HepG2 (cell line): ENCODE data around the gene GLTPD2. TPM values are rescaled to one million over a fixed set of nuclear protein-coding genes. Genes with fewer than 3 reads are reported as not detected.
A peak's percentile ranks its signal among the peaks of the same experiment; 100 is the strongest.

Source experiments
- GABPA ChIP-seq, 2 experiments: IDR thresholded peaks; 2 replicates each; pipeline ENCODE4 v1.6.1; 2011 to 2016; ENCODE audit warnings: low read depth in 2 of 2, low read length in 1 of 2, missing biosample characterization in 1 of 2, missing genetic modification characterization in 1 of 2
- GTF3A ChIP-seq: sonication (generic); formaldehyde crosslinking; conservative IDR thresholded peaks from 2 replicates; pipeline ENCODE4 v1.4.0; 2020; ENCODE audit warnings: mild to moderate bottlenecking, missing genetic modification reagents
- GZF1 ChIP-seq: sonication (generic); formaldehyde crosslinking; IDR thresholded peaks from 2 replicates; pipeline ENCODE4 v1.5.1; 2020; ENCODE audit warnings: mild to moderate bottlenecking, missing genetic modification reagents
- LBX2 ChIP-seq: sonication (generic); formaldehyde crosslinking; IDR thresholded peaks from 2 replicates; pipeline ENCODE4 v1.5.0; 2020; ENCODE audit warnings: missing genetic modification reagents, mild to moderate bottlenecking, borderline replicate concordance
- PRMT3 ChIP-seq: sonication (generic); formaldehyde crosslinking; IDR thresholded peaks from 2 replicates; pipeline ENCODE4 v1.8.1; 2022; ENCODE audit warnings: low read depth, mild to moderate bottlenecking, moderate library complexity, missing genetic modification reagents, borderline replicate concordance
- RFXANK ChIP-seq: IDR thresholded peaks from 2 replicates; pipeline ENCODE4 v1.6.1; 2016
- ZBTB7A ChIP-seq: sonication (generic); formaldehyde crosslinking; IDR thresholded peaks from 2 replicates; pipeline ENCODE4 v1.8.0; 2022; ENCODE audit warnings: mild to moderate bottlenecking, missing genetic modification reagents
- ZC3H4 ChIP-seq: sonication (generic); formaldehyde crosslinking; IDR thresholded peaks from 2 replicates; pipeline ENCODE4 v1.4.0; 2020; ENCODE audit warnings: missing genetic modification reagents, borderline replicate concordance
- polyA plus RNA-seq, 8 experiments: library from polyadenylated mRNA; depleted of rRNA in 3 of 8; stranded (reverse) in 7 of 8; unstranded in 1 of 8; fragments of >200 nt; fragmentation: Illumina TruSeq in 4 of 8; extraction: Trizol in 4 of 8; gene quantifications; 2 replicates each; pipeline versions ENCODE4 v1.2.1 to v1.2.3, GENCODE V29; 2011 to 2016; ENCODE audit warnings: low read depth in 4 of 8, missing spikeins in 1 of 8, mixed read lengths in 1 of 8; ENCODE audit not compliant: insufficient read depth in 1 of 8
- total RNA-seq, 5 experiments: library from RNA; depleted of rRNA; stranded (reverse); fragments of >200 nt; fragmentation: Illumina TruSeq; extraction: Trizol; gene quantifications; 2 replicates each; pipeline ENCODE4 v1.2.3, GENCODE V29; 2016; ENCODE audit warnings: low read depth in 1 of 5
- TF ChIP-seq, protein P1 (sequence below): sonication (generic); formaldehyde crosslinking; IDR thresholded peaks from 2 replicates; pipeline ENCODE4 v1.5.0; 2020; ENCODE audit warnings: mild to moderate bottlenecking, missing genetic modification reagents, borderline replicate concordance
- TF ChIP-seq, protein P2 (sequence below): sonication (generic); formaldehyde crosslinking; IDR thresholded peaks from 2 replicates; pipeline ENCODE4 v1.4.0; 2020; ENCODE audit warnings: mild to moderate bottlenecking, missing genetic modification reagents
- TF ChIP-seq, protein P3 (sequence below): sonication (generic); formaldehyde crosslinking; IDR thresholded peaks from 2 replicates; pipeline ENCODE4 v1.8.1; 2023; ENCODE audit warnings: mild to moderate bottlenecking, missing genetic modification reagents
- TF ChIP-seq, protein P4 (sequence below): sonication (generic); formaldehyde crosslinking; IDR thresholded peaks from 2 replicates; pipeline ENCODE4 v1.5.0; 2020; ENCODE audit warnings: mild to moderate bottlenecking, missing genetic modification reagents, borderline replicate concordance
- TF ChIP-seq, protein P5 (sequence below): sonication (generic); IDR thresholded peaks from 2 replicates; pipeline ENCODE4 v1.6.1; 2016; ENCODE audit warnings: low read depth, borderline replicate concordance

The GLTPD2 gene
- total and polyA plus RNA-seq, 2 of the 13 experiments (the other 11 are each of a cell fraction or from before 2014, with no cell fraction given) = 7.5 to 12.9 TPM

- TF ChIP-seq, protein P1, sequence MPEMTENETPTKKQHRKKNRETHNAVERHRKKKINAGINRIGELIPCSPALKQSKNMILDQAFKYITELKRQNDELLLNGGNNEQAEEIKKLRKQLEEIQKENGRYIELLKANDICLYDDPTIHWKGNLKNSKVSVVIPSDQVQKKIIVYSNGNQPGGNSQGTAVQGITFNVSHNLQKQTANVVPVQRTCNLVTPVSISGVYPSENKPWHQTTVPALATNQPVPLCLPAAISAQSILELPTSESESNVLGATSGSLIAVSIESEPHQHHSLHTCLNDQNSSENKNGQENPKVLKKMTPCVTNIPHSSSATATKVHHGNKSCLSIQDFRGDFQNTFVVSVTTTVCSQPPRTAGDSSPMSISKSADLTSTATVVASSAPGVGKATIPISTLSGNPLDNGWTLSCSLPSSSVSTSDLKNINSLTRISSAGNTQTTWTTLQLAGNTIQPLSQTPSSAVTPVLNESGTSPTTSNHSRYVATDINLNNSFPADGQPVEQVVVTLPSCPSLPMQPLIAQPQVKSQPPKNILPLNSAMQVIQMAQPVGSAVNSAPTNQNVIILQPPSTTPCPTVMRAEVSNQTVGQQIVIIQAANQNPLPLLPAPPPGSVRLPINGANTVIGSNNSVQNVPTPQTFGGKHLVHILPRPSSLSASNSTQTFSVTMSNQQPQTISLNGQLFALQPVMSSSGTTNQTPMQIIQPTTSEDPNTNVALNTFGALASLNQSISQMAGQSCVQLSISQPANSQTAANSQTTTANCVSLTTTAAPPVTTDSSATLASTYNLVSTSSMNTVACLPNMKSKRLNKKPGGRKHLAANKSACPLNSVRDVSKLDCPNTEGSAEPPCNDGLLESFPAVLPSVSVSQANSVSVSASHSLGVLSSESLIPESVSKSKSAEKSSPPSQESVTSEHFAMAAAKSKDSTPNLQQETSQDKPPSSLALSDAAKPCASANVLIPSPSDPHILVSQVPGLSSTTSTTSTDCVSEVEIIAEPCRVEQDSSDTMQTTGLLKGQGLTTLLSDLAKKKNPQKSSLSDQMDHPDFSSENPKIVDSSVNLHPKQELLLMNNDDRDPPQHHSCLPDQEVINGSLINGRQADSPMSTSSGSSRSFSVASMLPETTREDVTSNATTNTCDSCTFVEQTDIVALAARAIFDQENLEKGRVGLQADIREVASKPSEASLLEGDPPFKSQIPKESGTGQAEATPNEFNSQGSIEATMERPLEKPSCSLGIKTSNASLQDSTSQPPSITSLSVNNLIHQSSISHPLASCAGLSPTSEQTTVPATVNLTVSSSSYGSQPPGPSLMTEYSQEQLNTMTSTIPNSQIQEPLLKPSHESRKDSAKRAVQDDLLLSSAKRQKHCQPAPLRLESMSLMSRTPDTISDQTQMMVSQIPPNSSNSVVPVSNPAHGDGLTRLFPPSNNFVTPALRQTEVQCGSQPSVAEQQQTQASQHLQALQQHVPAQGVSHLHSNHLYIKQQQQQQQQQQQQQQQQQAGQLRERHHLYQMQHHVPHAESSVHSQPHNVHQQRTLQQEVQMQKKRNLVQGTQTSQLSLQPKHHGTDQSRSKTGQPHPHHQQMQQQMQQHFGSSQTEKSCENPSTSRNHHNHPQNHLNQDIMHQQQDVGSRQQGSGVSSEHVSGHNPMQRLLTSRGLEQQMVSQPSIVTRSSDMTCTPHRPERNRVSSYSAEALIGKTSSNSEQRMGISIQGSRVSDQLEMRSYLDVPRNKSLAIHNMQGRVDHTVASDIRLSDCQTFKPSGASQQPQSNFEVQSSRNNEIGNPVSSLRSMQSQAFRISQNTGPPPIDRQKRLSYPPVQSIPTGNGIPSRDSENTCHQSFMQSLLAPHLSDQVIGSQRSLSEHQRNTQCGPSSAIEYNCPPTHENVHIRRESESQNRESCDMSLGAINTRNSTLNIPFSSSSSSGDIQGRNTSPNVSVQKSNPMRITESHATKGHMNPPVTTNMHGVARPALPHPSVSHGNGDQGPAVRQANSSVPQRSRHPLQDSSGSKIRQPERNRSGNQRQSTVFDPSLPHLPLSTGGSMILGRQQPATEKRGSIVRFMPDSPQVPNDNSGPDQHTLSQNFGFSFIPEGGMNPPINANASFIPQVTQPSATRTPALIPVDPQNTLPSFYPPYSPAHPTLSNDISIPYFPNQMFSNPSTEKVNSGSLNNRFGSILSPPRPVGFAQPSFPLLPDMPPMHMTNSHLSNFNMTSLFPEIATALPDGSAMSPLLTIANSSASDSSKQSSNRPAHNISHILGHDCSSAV (CRISPR knock-in tag) = no peak
- TF ChIP-seq, protein P2, sequence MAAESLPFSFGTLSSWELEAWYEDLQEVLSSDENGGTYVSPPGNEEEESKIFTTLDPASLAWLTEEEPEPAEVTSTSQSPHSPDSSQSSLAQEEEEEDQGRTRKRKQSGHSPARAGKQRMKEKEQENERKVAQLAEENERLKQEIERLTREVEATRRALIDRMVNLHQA (CRISPR knock-in tag) = no peak
- TF ChIP-seq PRMT3 = no peak
- TF ChIP-seq, protein P3, sequence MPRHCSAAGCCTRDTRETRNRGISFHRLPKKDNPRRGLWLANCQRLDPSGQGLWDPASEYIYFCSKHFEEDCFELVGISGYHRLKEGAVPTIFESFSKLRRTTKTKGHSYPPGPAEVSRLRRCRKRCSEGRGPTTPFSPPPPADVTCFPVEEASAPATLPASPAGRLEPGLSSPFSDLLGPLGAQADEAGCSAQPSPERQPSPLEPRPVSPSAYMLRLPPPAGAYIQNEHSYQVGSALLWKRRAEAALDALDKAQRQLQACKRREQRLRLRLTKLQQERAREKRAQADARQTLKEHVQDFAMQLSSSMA = no peak; the same call in 1 of the 2 replicates
- TF ChIP-seq, protein P4, sequence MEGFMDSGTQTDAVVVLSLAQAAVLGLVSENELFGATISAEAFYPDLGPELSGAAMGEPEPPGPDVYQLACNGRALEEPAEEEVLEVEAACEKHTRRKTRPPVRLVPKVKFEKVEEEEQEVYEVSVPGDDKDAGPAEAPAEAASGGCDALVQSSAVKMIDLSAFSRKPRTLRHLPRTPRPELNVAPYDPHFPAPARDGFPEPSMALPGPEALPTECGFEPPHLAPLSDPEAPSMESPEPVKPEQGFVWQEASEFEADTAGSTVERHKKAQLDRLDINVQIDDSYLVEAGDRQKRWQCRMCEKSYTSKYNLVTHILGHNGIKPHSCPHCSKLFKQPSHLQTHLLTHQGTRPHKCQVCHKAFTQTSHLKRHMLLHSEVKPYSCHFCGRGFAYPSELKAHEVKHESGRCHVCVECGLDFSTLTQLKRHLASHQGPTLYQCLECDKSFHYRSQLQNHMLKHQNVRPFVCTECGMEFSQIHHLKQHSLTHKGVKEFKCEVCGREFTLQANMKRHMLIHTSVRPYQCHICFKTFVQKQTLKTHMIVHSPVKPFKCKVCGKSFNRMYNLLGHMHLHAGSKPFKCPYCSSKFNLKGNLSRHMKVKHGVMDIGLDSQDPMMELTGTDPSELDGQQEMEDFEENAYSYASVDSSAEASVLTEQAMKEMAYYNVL (CRISPR knock-in tag) = no peak
- no peak for TF ChIP-seq GZF1 (CRISPR knock-in tag)
- no peak for TF ChIP-seq RFXANK (CRISPR knock-in tag)
- TF ChIP-seq GABPA (IDR thresholded peaks at IDR 0.05; ENCODE audit: low read depth, low read length) = no peak
- no peak for TF ChIP-seq GABPA (CRISPR knock-in tag; IDR thresholded peaks at IDR 0.05; ENCODE audit: low read depth)
- TF ChIP-seq ZC3H4 (CRISPR knock-in tag) = no peak
- TF ChIP-seq, protein P5, sequence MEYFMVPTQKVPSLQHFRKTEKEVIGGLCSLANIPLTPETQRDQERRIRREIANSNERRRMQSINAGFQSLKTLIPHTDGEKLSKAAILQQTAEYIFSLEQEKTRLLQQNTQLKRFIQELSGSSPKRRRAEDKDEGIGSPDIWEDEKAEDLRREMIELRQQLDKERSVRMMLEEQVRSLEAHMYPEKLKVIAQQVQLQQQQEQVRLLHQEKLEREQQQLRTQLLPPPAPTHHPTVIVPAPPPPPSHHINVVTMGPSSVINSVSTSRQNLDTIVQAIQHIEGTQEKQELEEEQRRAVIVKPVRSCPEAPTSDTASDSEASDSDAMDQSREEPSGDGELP = no peak
- TF ChIP-seq GTF3A (CRISPR knock-in tag) = no peak; the same call in 1 of the 2 replicates
- peak; percentile 42; the same call in 1 of the 2 replicates for TF ChIP-seq ZBTB7A (CRISPR knock-in tag)
- TF ChIP-seq LBX2 (CRISPR knock-in tag) = peak; percentile 39; the same call in 1 of the 2 replicates
These were observed 44.6 kb downstream of the GLTPD2 start, which contains the start of gene MINK1 (continued) for GRCh38 chr17:4833178-4833940.
